ENCODE measurements around the gene FGFBP3.

DNA sequence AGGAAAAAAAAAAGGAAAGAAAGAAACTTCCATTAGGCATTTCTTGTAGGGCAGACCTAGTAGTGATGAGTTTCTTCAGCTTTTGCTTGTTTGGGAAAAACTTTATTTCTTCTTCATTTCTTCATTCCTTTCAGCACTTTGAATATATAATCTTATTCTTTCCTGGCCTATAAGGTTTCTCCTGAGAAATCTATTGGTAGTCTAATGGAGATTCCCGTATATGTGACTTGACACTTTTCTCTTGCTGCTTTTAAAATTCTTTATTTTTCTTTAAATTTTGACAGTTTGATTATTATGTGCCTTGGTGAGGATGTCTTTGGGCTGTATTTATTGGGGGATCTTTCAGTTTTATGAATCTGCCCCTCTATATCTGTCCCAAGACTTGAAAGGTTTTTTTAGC, 10.4 kb upstream of the FGFBP3 start:
- TF ChIP-seq, protein P1, sequence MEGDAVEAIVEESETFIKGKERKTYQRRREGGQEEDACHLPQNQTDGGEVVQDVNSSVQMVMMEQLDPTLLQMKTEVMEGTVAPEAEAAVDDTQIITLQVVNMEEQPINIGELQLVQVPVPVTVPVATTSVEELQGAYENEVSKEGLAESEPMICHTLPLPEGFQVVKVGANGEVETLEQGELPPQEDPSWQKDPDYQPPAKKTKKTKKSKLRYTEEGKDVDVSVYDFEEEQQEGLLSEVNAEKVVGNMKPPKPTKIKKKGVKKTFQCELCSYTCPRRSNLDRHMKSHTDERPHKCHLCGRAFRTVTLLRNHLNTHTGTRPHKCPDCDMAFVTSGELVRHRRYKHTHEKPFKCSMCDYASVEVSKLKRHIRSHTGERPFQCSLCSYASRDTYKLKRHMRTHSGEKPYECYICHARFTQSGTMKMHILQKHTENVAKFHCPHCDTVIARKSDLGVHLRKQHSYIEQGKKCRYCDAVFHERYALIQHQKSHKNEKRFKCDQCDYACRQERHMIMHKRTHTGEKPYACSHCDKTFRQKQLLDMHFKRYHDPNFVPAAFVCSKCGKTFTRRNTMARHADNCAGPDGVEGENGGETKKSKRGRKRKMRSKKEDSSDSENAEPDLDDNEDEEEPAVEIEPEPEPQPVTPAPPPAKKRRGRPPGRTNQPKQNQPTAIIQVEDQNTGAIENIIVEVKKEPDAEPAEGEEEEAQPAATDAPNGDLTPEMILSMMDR (IDR thresholded peaks at IDR 0.05) = no peak
- no peak for TF ChIP-seq POLR2A (IDR thresholded peaks at IDR 0.05)
